ENCODE measurements around the gene CACFD1.
A peak's percentile ranks its signal among the peaks of the same experiment; 100 is the strongest.
"Not testable (repeated sequence)": the region's sequence is repeated elsewhere in the genome, so short reads cannot be mapped to it uniquely, and the experiment has no call there.

Gene CACFD1

DNA sequence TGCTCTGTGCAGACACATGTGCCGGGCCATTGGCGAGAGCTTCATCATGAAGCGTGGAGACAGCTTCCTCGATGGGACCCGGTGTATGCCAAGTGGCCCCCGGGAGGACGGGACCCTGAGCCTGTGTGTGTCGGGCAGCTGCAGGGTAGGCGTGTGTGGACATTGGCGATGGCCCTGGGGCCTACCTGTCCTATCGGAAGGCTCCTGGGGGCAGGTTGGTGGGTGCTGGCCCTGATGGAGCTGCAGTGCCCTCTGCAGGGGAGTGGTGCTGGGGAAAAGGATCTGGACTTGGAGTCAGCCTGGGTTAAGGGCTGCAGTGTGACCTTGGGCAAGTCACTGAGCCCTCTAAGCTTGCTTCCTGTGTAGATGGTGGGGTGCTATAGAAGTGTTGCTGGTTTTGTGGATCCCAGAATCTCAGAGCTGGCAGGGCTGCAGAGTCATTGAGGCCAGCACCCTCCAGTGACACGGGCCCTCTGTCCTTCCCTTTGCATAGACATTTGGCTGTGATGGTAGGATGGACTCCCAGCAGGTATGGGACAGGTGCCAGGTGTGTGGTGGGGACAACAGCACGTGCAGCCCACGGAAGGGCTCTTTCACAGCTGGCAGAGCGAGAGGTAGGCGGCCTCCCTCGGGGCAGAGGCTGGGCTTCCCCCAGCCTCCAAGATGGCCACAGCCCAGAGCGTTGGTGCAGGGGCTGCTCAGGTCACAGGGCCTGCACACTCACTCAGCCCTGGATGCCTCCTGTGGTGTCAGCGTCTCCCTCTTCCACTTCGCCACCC, 21.8 kb upstream of the CACFD1 start:
- DNase-seq (ENCODE audit: extremely low spot score, insufficient read length, low read depth) (peak; percentile 39), FAIRE-seq (peak; percentile 45)

DNA sequence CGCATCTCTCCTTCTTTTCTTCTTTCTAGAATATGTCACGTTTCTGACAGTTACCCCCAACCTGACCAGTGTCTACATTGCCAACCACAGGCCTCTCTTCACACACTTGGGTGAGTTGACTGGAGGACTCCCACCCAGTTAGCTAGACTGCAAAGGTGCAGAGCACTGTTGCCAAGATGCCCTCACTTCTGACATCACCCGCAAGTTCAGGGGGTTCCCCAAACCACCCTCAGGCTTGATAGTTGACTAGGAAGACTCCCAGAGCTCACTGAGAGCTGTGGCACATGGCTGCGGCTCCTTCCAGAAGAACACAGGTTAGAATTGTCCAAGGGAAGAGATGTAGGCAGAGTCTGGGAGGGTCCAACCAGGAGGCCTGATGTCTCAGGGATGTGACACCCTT, 20.4 kb upstream of the CACFD1 start:
- FAIRE-seq: no peak

GRCh38 chr9:133440874-133441273, 18.9 kb upstream of the CACFD1 start:
- DNase-seq (ENCODE audit: extremely low spot score, insufficient read length, low read depth) (peak; percentile 50), FAIRE-seq (peak; percentile 77)

More for the DNA sequence above, 20.4 kb upstream of the CACFD1 start:
- no peak for DNase-seq (ENCODE audit: extremely low spot score, insufficient read length, low read depth)

GRCh38 chr9:133441571-133441970, 18.2 kb upstream of the CACFD1 start:
- no peak for DNase-seq (ENCODE audit: extremely low spot score, insufficient read length, low read depth)
- FAIRE-seq: no peak

GRCh38 chr9:133443248-133443647, 16.5 kb upstream of the CACFD1 start:
- no peak for DNase-seq (ENCODE audit: extremely low spot score, insufficient read length, low read depth)
- no peak for FAIRE-seq

DNA sequence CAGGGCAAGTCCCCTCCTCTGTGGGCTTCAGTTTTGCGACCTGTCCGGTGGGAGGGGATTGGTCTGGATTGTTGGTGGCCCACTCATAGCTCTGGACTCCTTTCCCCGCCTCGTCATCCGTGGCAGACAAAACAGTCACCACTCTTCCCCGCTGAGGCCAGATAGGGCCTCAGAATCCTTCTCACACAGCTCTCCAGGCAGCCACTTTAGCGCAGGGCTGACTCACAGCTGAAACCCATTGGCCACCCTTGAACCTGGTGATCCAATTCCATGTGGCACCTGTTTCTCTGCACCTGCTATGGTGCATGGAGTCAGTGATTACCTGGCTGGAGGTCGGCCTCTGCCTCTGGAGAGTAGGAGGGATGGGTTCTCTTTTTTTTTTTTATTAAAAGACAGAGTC, 15.8 kb upstream of the CACFD1 start:
- DNase-seq (ENCODE audit: extremely low spot score, insufficient read length, low read depth) (no peak), FAIRE-seq (no peak)

GRCh38 chr9:133445293-133445969, 14.3 kb upstream of the CACFD1 start:
- no peak for DNase-seq (ENCODE audit: extremely low spot score, insufficient read length, low read depth)
- no peak for FAIRE-seq

DNA sequence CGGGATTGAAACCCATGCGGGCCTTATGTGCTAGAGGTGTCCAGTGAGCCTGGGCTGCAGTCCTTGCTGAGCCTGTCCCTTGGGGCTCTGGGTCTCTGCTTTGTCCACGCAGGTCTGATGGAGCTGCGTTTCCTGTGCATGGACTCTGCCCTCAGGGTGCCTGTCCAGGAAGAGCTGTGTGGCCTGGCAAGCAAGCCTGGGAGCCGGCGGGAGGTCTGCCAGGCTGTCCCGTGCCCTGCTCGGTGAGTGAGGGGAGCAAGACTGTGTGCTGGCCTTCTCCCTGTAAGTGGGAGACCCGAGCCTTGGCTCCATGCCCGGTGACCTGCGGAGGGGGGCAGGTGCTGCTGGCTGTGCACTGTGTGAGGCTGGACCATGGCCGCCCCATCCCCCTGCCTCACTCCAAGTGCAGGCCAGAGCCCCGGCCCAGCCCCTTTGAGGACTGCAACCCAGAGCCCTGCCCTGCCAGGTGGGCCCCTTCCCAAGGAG, 11.2 kb upstream of the CACFD1 start:
- DNase-seq (ENCODE audit: extremely low spot score, insufficient read length, low read depth) (no peak), FAIRE-seq (no peak)

DNA sequence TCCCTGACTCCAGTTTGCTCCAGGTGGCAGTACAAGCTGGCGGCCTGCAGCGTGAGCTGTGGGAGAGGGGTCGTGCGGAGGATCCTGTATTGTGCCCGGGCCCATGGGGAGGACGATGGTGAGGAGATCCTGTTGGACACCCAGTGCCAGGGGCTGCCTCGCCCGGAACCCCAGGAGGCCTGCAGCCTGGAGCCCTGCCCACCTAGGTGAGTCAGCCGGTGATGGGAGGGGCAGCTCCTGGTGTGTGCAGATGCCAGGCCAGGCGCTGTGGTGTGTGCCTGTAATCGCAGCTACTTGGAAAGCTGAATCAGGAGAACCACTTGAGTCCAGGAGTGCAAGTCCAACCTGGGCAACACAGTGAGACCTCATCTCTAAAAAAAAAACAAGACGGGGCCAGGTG, 10.0 kb upstream of the CACFD1 start:
- DNase-seq (ENCODE audit: extremely low spot score, insufficient read length, low read depth) (no peak), FAIRE-seq (no peak)

DNA sequence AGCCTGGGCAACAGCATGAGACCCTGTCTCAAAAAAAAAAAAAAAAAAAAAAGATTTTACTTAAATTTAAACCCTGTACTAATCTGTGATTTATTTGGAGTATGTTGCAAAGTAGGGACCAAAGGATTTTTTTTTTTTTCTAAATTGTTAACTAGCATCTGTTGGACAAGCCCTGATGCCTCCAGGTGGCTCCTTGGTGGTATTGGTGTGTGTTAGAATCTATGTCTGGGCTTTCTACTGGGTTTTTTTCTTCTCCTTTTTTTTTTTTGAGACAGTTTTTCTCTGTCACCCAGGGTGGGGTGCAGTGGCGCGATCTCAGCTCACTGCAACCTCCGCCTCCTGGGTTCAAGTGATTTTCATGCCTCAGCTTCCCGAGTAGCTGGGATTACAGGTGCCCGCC, 7.9 kb upstream of the CACFD1 start:
- not testable (repeated sequence) for DNase-seq (ENCODE audit: extremely low spot score, insufficient read length, low read depth); FAIRE-seq

- FAIRE-seq (no peak), DNase-seq (ENCODE audit: extremely low spot score, insufficient read length, low read depth) (no peak)
Measured at GRCh38 chr9:133452562-133452961, 7.2 kb upstream of the CACFD1 start.

GRCh38 chr9:133453651-133454050, 6.1 kb upstream of the CACFD1 start:
- DNase-seq (ENCODE audit: extremely low spot score, insufficient read length, low read depth) (no peak), FAIRE-seq (no peak)

DNA sequence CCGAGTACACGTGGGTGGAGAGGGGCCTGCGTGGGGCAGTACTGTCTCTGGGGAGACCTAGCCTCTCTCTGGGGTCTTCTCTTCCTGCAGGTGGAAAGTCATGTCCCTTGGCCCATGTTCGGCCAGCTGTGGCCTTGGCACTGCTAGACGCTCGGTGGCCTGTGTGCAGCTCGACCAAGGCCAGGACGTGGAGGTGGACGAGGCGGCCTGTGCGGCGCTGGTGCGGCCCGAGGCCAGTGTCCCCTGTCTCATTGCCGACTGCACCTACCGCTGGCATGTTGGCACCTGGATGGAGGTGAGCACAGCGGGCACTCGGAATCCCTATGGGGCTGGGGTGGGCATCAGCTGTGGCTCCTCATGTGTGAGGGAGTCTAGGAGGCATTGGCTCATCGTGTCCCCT, 5.5 kb upstream of the CACFD1 start:
- DNase-seq (ENCODE audit: extremely low spot score, insufficient read length, low read depth) (no peak), FAIRE-seq (no peak)

- FAIRE-seq (no peak), DNase-seq (ENCODE audit: extremely low spot score, insufficient read length, low read depth) (no peak)
Measured at GRCh38 chr9:133454943-133455673, 4.7 kb upstream of the CACFD1 start.

DNA sequence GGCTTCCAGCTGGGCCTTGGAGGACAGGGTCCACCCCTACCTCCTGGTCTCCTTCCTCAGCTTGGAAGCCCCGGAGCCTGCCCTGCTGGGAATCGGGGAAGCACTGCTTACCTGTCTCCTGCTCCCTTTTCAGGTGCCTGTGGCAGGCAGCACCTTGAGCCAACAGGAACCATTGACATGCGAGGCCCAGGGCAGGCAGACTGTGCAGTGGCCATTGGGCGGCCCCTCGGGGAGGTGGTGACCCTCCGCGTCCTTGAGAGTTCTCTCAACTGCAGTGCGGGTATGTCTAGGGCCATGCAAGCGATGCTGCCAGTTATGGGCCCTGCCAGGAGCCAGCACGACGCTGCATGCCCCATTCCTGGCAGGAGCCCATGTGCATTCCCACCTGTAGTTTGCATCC, 3.8 kb upstream of the CACFD1 start:
- no peak for DNase-seq (ENCODE audit: extremely low spot score, insufficient read length, low read depth)
- no peak for FAIRE-seq

- FAIRE-seq (no peak), DNase-seq (ENCODE audit: extremely low spot score, insufficient read length, low read depth) (no peak)
Measured at GRCh38 chr9:133456409-133456808, 3.4 kb upstream of the CACFD1 start.

DNA sequence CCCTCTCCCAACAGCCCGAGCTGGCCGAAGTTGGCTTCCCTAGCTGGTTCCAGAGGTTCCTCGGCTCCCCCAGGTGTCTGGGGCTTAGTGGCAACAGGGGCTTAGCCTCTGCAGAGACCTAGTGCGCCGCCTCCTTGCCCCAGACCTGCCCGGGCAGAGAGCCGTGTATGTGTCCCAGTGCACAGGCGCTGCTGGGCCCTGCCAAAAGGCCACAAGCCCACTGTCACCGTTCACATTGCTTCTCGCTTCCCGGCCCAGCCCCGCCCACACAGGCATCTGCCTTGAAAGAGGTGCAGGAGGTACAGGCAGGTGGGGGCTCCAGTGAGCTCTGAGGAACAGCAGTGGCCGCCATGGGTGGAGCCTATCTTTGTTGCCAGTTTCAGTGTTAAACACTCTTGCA, 2.5 kb upstream of the CACFD1 start:
- no peak for FAIRE-seq
- DNase-seq (ENCODE audit: extremely low spot score, insufficient read length, low read depth): no peak

DNA sequence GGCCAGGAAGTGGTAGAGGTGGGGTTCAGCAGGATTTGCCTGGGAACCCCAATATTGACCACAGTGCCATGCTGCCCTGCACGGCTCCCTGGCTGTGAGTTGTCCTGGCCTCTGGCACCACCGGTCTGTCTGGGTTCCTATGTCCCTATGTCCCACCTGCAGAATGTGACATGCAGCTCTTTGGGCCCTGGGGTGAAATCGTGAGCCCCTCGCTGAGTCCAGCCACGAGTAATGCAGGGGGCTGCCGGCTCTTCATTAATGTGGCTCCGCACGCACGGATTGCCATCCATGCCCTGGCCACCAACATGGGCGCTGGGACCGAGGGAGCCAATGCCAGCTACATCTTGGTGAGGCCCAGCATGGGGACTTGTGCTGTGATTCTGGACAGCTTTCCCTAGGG, 2.0 kb upstream of the CACFD1 start:
- FAIRE-seq (no peak), DNase-seq (ENCODE audit: extremely low spot score, insufficient read length, low read depth) (no peak)

- FAIRE-seq: no peak
- DNase-seq (ENCODE audit: extremely low spot score, insufficient read length, low read depth): no peak
Measured at GRCh38 chr9:133458643-133459312, 1.0 kb upstream of the CACFD1 start.

DNA sequence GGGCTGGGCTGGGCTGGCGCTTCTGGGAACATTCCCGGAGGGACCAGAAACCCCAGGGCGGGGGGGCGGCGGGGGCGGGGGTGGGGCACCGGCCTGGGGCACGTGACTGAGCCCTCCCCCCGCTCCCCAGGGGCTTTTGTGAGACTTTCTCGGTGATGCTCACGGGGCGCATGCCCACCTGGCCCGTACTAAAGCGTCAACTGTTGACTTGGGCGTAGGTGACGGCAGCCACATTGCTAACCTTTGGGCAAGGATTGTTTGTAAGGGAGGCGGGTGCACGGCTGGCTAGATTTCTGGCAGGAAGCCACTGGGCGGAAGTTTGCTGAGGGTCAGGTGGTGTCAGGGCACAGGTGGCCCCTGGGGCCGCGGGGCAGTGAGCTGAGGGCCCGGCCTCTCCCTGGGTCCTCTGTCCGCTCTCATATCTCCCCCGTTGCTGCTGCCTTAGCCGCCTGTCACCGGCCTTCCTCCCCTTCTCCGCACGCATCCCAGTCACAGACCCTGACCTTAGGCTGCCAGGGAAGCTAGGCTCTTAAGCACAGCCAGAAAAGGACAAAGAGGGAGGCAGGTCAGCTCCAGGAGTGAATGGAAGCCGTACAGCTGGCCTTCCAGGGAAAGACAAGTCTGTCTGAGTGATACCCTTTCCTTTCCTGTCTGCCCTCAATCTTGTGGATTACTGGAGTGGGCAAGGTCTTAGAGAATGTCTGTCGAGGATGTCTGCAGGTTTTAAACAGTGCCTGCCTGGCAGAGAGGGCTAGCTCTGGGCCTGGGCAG, 812 bp downstream of the CACFD1 start:
- no peak for DNase-seq (ENCODE audit: extremely low spot score, insufficient read length, low read depth)
- FAIRE-seq: peak; percentile 56

Data from GM18507 (cell line).